HG02938 (cell line): Measurements from ENCODE around the gene LRRC37A3.
"Not testable (repeated sequence)": the region's sequence is repeated elsewhere in the genome, so short reads cannot be mapped to it uniquely, and the experiment has no call there.

Experiments used
- ATAC-seq: cut with Tn5 transposase; IDR thresholded peaks from one replicate; pipeline ENCODE4 v1.9.1; 2021; ENCODE audit warnings: mild to moderate bottlenecking, moderate library complexity; ENCODE audit not compliant: unreplicated experiment

The LRRC37A3 gene

DNA sequence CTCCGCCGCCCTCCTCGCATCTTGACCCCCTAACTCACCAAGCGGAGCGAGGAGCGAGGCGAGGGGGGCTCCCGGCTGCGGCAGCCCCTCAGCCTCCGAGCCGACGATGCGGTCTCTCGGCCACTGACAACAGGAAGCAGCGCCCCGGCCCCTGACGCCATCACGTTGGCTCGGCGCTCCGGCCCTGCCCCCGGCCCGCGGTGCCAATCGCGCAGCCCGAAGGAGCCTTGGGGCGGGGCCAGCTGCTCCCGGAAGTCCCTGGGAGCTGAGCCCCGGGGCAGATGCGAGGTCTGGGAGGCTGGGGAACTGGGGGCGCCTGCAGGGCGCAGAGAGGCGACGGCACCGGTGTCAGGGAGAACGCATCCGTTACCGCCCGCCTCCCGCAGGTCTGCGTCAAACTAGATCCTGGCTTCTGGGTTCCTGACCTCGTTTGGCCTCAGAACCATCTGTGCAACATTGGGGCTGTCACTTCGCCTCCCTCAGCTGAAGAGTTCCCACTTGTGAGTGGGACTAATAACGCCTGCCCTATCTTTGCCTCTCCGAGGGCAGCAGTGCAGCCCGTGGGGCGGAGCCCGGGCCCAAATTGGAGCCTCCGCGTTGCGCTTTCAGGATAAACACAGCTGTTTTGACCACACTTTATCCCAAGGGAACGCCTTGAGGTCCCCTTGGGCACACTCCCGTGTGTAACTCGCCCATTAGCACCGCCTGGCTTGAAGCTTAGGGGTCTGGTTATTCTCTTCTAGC is 82.1 kb downstream of the LRRC37A3 start:
- ATAC-seq = peak; percentile 84

DNA sequence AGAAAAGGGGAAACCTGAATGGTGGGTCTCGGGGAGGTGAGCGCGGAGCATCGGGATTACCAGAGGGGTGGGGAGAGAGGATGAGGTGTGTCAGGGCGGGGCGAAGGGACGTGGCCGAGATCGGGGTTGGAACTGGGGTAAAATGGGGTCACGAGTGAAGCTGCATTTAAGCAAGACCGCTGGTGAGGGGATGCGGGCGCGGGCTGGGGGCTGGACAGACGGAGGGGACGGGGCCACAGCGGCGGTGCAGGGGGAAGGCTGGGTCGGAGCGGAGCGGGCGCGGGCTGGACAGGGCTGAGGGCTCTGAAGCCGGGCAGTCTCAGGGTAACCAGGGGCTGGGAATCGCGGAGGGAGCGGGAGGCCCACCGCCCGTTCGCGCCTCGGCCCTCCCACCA is 82.7 kb downstream of the LRRC37A3 start:
- ATAC-seq = peak; percentile 28

- ATAC-seq = not testable (repeated sequence)
Measured at GRCh38 chr17:64834060-64834459, 85.2 kb downstream of the LRRC37A3 start.

GRCh38 chr17:64830631-64831040 is 88.6 kb downstream of the LRRC37A3 start:
- not testable (repeated sequence) for ATAC-seq

- not testable (repeated sequence) for ATAC-seq
Measured at GRCh38 chr17:64829824-64830630, 89.3 kb downstream of the LRRC37A3 start.

- ATAC-seq = not testable (repeated sequence)
Measured at GRCh38 chr17:64829068-64829467, 90.2 kb downstream of the LRRC37A3 start.

- ATAC-seq = not testable (repeated sequence)
Measured at GRCh38 chr17:64818904-64819303, 100.4 kb downstream of the LRRC37A3 start.

DNA sequence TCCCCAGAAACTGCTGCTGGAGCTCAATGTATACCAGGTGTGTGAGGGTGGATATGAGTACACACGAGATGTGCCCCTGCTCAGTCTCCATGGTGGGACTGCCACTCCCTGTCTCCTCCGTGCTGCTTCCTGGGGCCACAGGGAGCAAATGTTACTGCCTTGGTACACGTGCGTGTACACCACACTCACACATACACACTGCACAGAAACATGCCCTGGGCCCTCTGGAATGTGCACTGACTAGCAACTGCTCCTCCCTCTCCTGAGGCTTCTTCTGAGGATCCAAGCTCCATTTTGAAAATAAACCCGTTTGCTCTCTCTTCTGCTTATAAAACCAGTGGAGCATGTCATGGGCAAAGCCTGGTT is 103.5 kb downstream of the LRRC37A3 start:
- ATAC-seq = not testable (repeated sequence)

DNA sequence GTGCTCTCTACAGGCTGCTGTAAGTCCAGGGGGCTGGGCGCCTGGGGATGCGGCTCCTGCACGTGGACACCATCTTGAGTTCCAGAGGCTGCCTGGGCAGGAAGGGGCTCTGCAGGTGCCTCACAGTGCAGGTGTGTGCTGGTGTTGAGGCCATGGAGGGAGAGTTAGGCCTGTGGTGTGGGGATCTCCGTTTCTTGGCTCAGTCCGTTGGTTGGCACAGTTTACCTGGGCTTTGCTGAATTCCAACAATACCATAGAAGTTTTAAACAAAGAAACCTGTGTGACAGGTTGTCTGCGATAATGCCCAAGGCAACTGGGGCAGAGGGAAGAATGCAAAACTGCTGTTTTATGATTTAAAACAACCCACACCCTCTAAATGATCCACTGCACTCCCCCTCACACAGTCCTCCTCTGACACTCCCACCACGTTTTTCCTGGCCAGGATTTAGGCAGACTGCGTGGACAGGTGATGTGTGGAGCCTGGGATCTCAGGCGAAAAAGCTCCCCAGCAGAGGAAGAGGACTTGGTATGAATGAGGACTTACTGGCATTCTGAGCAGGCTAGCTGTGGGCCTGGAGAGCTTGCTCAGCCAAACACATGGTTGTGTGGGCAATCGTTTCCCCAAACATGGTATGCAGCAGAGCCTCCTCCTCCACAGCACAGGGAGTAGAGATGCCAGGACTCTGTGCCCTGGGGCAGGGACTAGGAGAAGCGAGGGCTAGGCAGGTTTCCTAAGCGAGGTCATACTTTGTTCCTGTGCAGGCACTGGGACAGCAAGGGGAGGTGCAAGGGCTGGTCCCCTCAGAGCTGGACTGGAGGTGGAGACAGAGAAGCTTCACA is 104.1 kb downstream of the LRRC37A3 start:
- ATAC-seq = not testable (repeated sequence)

- peak; percentile 86 for ATAC-seq
Measured at GRCh38 chr17:64808178-64808977, 110.9 kb downstream of the LRRC37A3 start.
